ENCODE data around the gene RRP8.
A peak's percentile ranks its signal among the peaks of the same experiment; 100 is the strongest.

RRP8 gene

GRCh38 chr11:6599449-6599848 is 4.0 kb downstream of the RRP8 start:
- no peak for DNase-seq

GRCh38 chr11:6598555-6598954 is 4.9 kb downstream of the RRP8 start:
- DNase-seq = no peak

GRCh38 chr11:6596239-6596877 is 7.1 kb downstream of the RRP8 start:
- DNase-seq = peak; percentile 58

- DNase-seq = no peak
Measured at GRCh38 chr11:6594142-6594768, 9.2 kb downstream of the RRP8 start.

- no peak for DNase-seq
Measured at GRCh38 chr11:6588018-6588417, 15.4 kb downstream of the RRP8 start.

- DNase-seq = peak; percentile 27
Measured at GRCh38 chr11:6587360-6587953, 16.0 kb downstream of the RRP8 start.

- DNase-seq = no peak
Measured at GRCh38 chr11:6586434-6587359, 16.7 kb downstream of the RRP8 start.

- no peak for DNase-seq
Measured at GRCh38 chr11:6584528-6584927, 18.9 kb downstream of the RRP8 start.

GRCh38 chr11:6583584-6583983 is 19.8 kb downstream of the RRP8 start:
- DNase-seq = no peak

GRCh38 chr11:6579681-6580080 is 23.7 kb downstream of the RRP8 start:
- no peak for DNase-seq

- no peak for DNase-seq
Measured at GRCh38 chr11:6578134-6578533, 25.3 kb downstream of the RRP8 start.

GRCh38 chr11:6576471-6577373 is 26.7 kb downstream of the RRP8 start:
- peak; percentile 92 for DNase-seq

- peak; percentile 25 for DNase-seq
Measured at GRCh38 chr11:6574816-6575715, 28.4 kb downstream of the RRP8 start.

- peak; percentile 13 for DNase-seq
Measured at GRCh38 chr11:6572215-6572614, 31.2 kb downstream of the RRP8 start.

- DNase-seq = no peak
Measured at GRCh38 chr11:6571434-6572008, 31.9 kb downstream of the RRP8 start.

GRCh38 chr11:6570691-6571427 is 32.6 kb downstream of the RRP8 start:
- no peak for DNase-seq

- no peak for DNase-seq
Measured at GRCh38 chr11:6569706-6570105, 33.7 kb downstream of the RRP8 start.

- DNase-seq = peak; percentile 31
Measured at GRCh38 chr11:6568191-6568918, 35.1 kb downstream of the RRP8 start.

GRCh38 chr11:6567371-6567745 is 36.1 kb downstream of the RRP8 start:
- DNase-seq = no peak

Measured in midbrain (tissue), 1 donor.